GM12878 (cell line): Measurements from ENCODE around the gene LTB. TPM values are rescaled to one million over a fixed set of nuclear protein-coding genes. Genes with fewer than 3 reads are reported as not detected.

Experiments
- ATAC-seq: fragments of 200-7000 bp; cut with Tn5 transposase; 3 replicates; pipeline ENCODE4 v1.9.1; 2020; ENCODE audit warnings: mild to moderate bottlenecking, moderate library complexity
- BruUV-seq: library from RNA; stranded (reverse); fragments of 400-500 nt; replicated peaks from 2 replicates; lab custom pipeline; 2021; lab: Mats Ljungman, UMichigan
- CTCF ChIA-PET: fragments of 300-600 bp; sonication (Branson Sonifier 250); formaldehyde crosslinking; extraction: SDS; loops from one replicate; lab custom pipeline; 2021; ENCODE audit warnings: inconsistent platforms; lab: Yijun Ruan, JAX
- POLR2A ChIA-PET: fragments of 350-600 bp; formaldehyde crosslinking; extraction: SDS; loops from one replicate; lab custom pipeline; 2021; ENCODE audit warnings: inconsistent platforms; lab: Charles Lee
- RAD21 ChIA-PET: fragments of 300-600 bp; sonication (Branson Sonifier 250); formaldehyde crosslinking; loops from one replicate; lab custom pipeline; 2023; ENCODE audit warnings: antibody characterized with exemption; ENCODE audit not compliant: unreplicated experiment; lab: Charles Lee
- SMC1A ChIA-PET: fragments of 300-600 bp; sonication (Branson Sonifier 250); formaldehyde crosslinking; loops from one replicate; lab custom pipeline; 2023; ENCODE audit not compliant: unreplicated experiment, uncharacterized antibody; lab: Charles Lee
- DNase-seq: peaks from one replicate; pipeline ENCODE4 v3.0.0-alpha.2; 2011; ENCODE audit warnings: low read depth, low spot score
- FAIRE-seq: peaks from 3 replicates; lab custom pipeline; 2011; peaks lifted over from hg19 to GRCh38; lab: Jason Lieb, UNC
- H2AFZ ChIP-seq: 2 replicates; pipeline ENCODE4 v1.6.0; 2011; ENCODE audit warnings: low read depth, low read length, control low read depth; ENCODE audit not compliant: control insufficient read depth
- H3K27ac ChIP-seq: 2 replicates; pipeline ENCODE4 v1.5.1; 2011; ENCODE audit warnings: control low read depth; ENCODE audit not compliant: control insufficient read depth, insufficient read depth
- H3K27me3 ChIP-seq, 2 experiments: replicated peaks in 1 of 2; 2 replicates each; pipeline versions ENCODE4 v1.6.0 to v1.6.1; 2011; ENCODE audit warnings: low read length in 1 of 2; ENCODE audit not compliant: control insufficient read depth in 2 of 2, insufficient read depth in 2 of 2
- H3K36me3 ChIP-seq, 2 experiments: 2 replicates each; pipeline ENCODE4 v1.5.1; 2011; ENCODE audit warnings: low read length in 1 of 2; ENCODE audit not compliant: control insufficient read depth in 2 of 2, insufficient read depth in 2 of 2
- H3K4me1 ChIP-seq: 2 replicates; pipeline ENCODE4 v1.6.1; 2011; ENCODE audit warnings: mild to moderate bottlenecking, low read length, moderate library complexity, mixed read lengths; ENCODE audit not compliant: control insufficient read depth, insufficient read depth
- H3K4me2 ChIP-seq: 2 replicates; pipeline ENCODE4 v1.6.0; 2011; ENCODE audit warnings: control low read depth; ENCODE audit not compliant: control insufficient read depth, insufficient read depth
- H3K4me3 ChIP-seq: fragments of 200-600 bp; sonication (generic); 2 replicates; pipeline ENCODE4 v1.5.1; 2016
- H3K79me2 ChIP-seq: 2 replicates; pipeline ENCODE4 v1.6.0; 2011; ENCODE audit warnings: low read length; ENCODE audit not compliant: control insufficient read depth, insufficient read depth
- H3K9ac ChIP-seq: 2 replicates; pipeline ENCODE4 v1.8.0; 2011; ENCODE audit warnings: low read length, control low read depth, mixed read lengths; ENCODE audit not compliant: control insufficient read depth, insufficient read depth
- H3K9me3 ChIP-seq: replicated peaks from 3 replicates; pipeline ENCODE4 v1.5.1; 2011; ENCODE audit warnings: mild to moderate bottlenecking, low read length; ENCODE audit not compliant: control insufficient read depth, insufficient read depth
- H4K20me1 ChIP-seq: 2 replicates; pipeline ENCODE4 v1.6.0; 2011; ENCODE audit not compliant: control insufficient read depth, insufficient read depth
- BRCA1 ChIP-seq: IDR thresholded peaks from 2 replicates; pipeline ENCODE4 v1.6.1; 2011; ENCODE audit warnings: low read depth, low read length, improper control_type of control experiment
- CBX5 ChIP-seq: sonication (generic); IDR thresholded peaks from 2 replicates; pipeline ENCODE4 v1.6.1; 2016; ENCODE audit warnings: low read depth, moderate library complexity, mild to moderate bottlenecking, inconsistent platforms
- CHD4 ChIP-seq: fragments of 200-600 bp; sonication (generic); IDR thresholded peaks from 2 replicates; pipeline ENCODE4 v1.6.1; 2016; ENCODE audit warnings: mild to moderate bottlenecking
- HDGF ChIP-seq: fragments of 450-650 bp; IDR thresholded peaks from 2 replicates; pipeline ENCODE4 v1.6.1; 2016; ENCODE audit warnings: antibody characterized with exemption
- IRF4 ChIP-seq: IDR thresholded peaks from 2 replicates; pipeline ENCODE4 v1.6.1; 2011; ENCODE audit warnings: low read depth, low read length
- NFYA ChIP-seq: IDR thresholded peaks from 2 replicates; pipeline ENCODE4 v1.6.1; 2011; ENCODE audit warnings: low read depth, mild to moderate bottlenecking, low read length, improper control_type of control experiment, borderline replicate concordance
- RFX5 ChIP-seq: IDR thresholded peaks from 2 replicates; pipeline ENCODE4 v1.6.1; 2011; ENCODE audit warnings: low read depth, low read length, improper control_type of control experiment
- SKIL ChIP-seq: fragments of 450-650 bp; IDR thresholded peaks from 2 replicates; pipeline ENCODE4 v1.6.1; 2017; ENCODE audit warnings: mild to moderate bottlenecking, low read depth, inconsistent platforms; ENCODE audit not compliant: poor library complexity, severe bottlenecking
- USF1 ChIP-seq: IDR thresholded peaks from 2 replicates; pipeline ENCODE4 v1.6.1; 2011; ENCODE audit warnings: borderline replicate concordance, low read depth, mild to moderate bottlenecking, moderate library complexity, mixed read lengths, low read length; ENCODE audit not compliant: insufficient read depth; ENCODE audit errors: extremely low read length
- YBX1 ChIP-seq: fragments of 450-650 bp; IDR thresholded peaks from 2 replicates; pipeline ENCODE4 v1.6.1; 2016; ENCODE audit warnings: antibody characterized with exemption
- WGBS: methylation state at CpG from one replicate; pipeline ENCODE4 v1.1.6; 2016; ENCODE audit warnings: low lambda C conversion rate; ENCODE audit not compliant: insufficient replicate concordance, insufficient coverage; ENCODE audit errors: missing lambda C conversion rate; 5-methylcytosine and 5-hydroxymethylcytosine counted together
- in situ Hi-C: fragments of 300-500 bp; cut with MboI; formaldehyde crosslinking; loops from 9 replicates; pipeline ENCODE4 v1.14.3; 2018; ENCODE audit warnings: mixed read lengths
- intact Hi-C: fragments of 100-400 bp; cut with micrococcal nuclease; formaldehyde crosslinking; loops from one replicate; pipeline ENCODE4 v1.14.2; 2022; ENCODE audit not compliant: unreplicated experiment
- polyA plus RNA-seq, 11 experiments: library from polyadenylated mRNA; depleted of rRNA in 4 of 11; unstranded in 6 of 11; stranded (reverse) in 5 of 11; fragments of >200 nt; fragmentation: Nextera tagmentation in 4 of 11; fragmentation: Illumina TruSeq in 1 of 11; extraction: Ambion mirVana in 4 of 11; extraction: Trizol in 1 of 11; gene quantifications; 1 replicate in 1 of 11; 2 replicates in 10 of 11; pipeline versions ENCODE4 v1.2.1 to v1.2.3, GENCODE V29; 2011 to 2016; ENCODE audit warnings: inconsistent platforms in 2 of 11, missing spikeins in 2 of 11, low read depth in 1 of 11
- total RNA-seq, 4 experiments: library from RNA; depleted of rRNA in 3 of 4; stranded (reverse); fragments of >200 nt in 3 of 4; fragmentation: Illumina TruSeq in 1 of 4; extraction: Trizol in 1 of 4; gene quantifications; 2 replicates each; pipeline versions ENCODE4 v1.2.1 to v1.2.3, GENCODE V29; 2013 to 2021

Gene LTB
- total and polyA plus RNA-seq, 10 of the 15 experiments (the other 5 are each of a cell fraction or from before 2014, with no cell fraction given) = 0.71 to 74.3 (median 20.0) TPM

GRCh38 chr6:31534011-31534410 is 48.2 kb downstream of the LTB start:
- 92% methylated on average over 6 of the region's 6 CpGs for WGBS
- ChIA-PET POLR2A (interaction anchor here (0.6 kb wide), 1 partner anchor 120 kb away, joined by 5 read pairs; no protein-coding TSS in a partner anchor), CTCF (interaction anchor here (0.6 kb wide), 1 partner anchor 10 kb away, joined by 4 read pairs; no protein-coding TSS in a partner anchor), RAD21 (no interaction called here), SMC1A (no interaction called here)
- in situ Hi-C loops = no loop called here
- intact Hi-C loops = no loop called here
- TF ChIP-seq YBX1 = no peak
- no peak for TF ChIP-seq BRCA1
- no peak for TF ChIP-seq CHD4
- TF ChIP-seq RFX5 = no peak
- H3K9ac ChIP-seq = no peak overlapping the region
- peak overlapping the region; percentile 13; the same call in 1 of the 2 replicates for H3K4me2 ChIP-seq
- no TSS peak for BruUV-seq
- no peak for FAIRE-seq
- H3K4me3 ChIP-seq = no peak overlapping the region
- H3K27ac ChIP-seq = no peak overlapping the region
- H4K20me1 ChIP-seq = peaks cover 3% of the 10 kb centered on the region
- ATAC-seq = no peak
- peaks cover 42 to 53% of the 10 kb centered on the region in 2 experiments for H3K36me3 ChIP-seq
- no peak for DNase-seq
- H3K27me3 ChIP-seq = no peaks in the 10 kb centered on the region
- no peaks in the 10 kb centered on the region for H3K4me1 ChIP-seq
- H3K9me3 ChIP-seq = no peaks in the 10 kb centered on the region
- peaks cover 45% of the 10 kb centered on the region for H3K79me2 ChIP-seq
- no peak overlapping the region for H2AFZ ChIP-seq

- 96% methylated on average over 1 of the region's 1 CpG for WGBS
- Histone ChIP-seq H3K36me3 (peaks cover 39 to 47% of the 10 kb centered on the region in 2 experiments), H3K27me3 (no peaks in the 10 kb centered on the region), H3K4me2 (no peak overlapping the region), H4K20me1 (peaks cover 3% of the 10 kb centered on the region), H3K9ac (no peak overlapping the region), H2AFZ (no peak overlapping the region), H3K79me2 (peaks cover 40% of the 10 kb centered on the region), H3K4me3 (no peak overlapping the region), H3K9me3 (no peaks in the 10 kb centered on the region), H3K4me1 (no peaks in the 10 kb centered on the region), H3K27ac (no peak overlapping the region)
- no TSS peak for BruUV-seq
- SMC1A ChIA-PET = no interaction called here
- DNase-seq (no peak), FAIRE-seq (no peak), ATAC-seq (no peak)
- CTCF ChIA-PET = interaction anchor here (0.6 kb wide), 1 partner anchor 9 kb away, joined by 4 read pairs; no protein-coding TSS in a partner anchor
- intact Hi-C loops = no loop called here
- no peak for TF ChIP-seq HDGF
- no peak for TF ChIP-seq USF1
- no peak for TF ChIP-seq IRF4
- TF ChIP-seq NFYA = no peak
- no peak for TF ChIP-seq CBX5
- no peak for TF ChIP-seq SKIL
- no peak for TF ChIP-seq YBX1
- RAD21 ChIA-PET = no interaction called here
- in situ Hi-C loops = no loop called here
- POLR2A ChIA-PET = interaction anchor here (0.6 kb wide), 1 partner anchor 120 kb away, joined by 5 read pairs; no protein-coding TSS in a partner anchor
Observed at GRCh38 chr6:31533455-31533841, 48.8 kb downstream of the LTB start.
